Fibroblast of skin of back (primary cell): Measurements from ENCODE around the gene TAS2R16. TPM values are rescaled to one million over a fixed set of nuclear protein-coding genes. Genes with fewer than 3 reads are reported as not detected.
A peak's percentile ranks its signal among the peaks of the same experiment; 100 is the strongest.

Source experiments
- DNase-seq: peaks from one replicate; pipeline ENCODE4 v3.0.0-alpha.2; 2013
- polyA plus RNA-seq, 2 experiments: library from polyadenylated mRNA; unstranded; fragments of 120-200 nt; gene quantifications; one replicate each; pipeline ENCODE4 v1.2.1, GENCODE V29; 2013; ENCODE audit not compliant: insufficient read length in 2 of 2

The TAS2R16 gene
- not detected for polyA plus RNA-seq (2013, experiment 1 of 2; ENCODE audit: insufficient read length)
- polyA plus RNA-seq (2013, experiment 2 of 2; ENCODE audit: insufficient read length), result not detected

GRCh38 chr7:122995600-122995999, at the start of gene TAS2R16:
Gene TAS2R16 (minus strand): TSS chr7:122995700. CDS start chr7:122995634, 66 bp downstream.
- DNase-seq, result no peak

DNA sequence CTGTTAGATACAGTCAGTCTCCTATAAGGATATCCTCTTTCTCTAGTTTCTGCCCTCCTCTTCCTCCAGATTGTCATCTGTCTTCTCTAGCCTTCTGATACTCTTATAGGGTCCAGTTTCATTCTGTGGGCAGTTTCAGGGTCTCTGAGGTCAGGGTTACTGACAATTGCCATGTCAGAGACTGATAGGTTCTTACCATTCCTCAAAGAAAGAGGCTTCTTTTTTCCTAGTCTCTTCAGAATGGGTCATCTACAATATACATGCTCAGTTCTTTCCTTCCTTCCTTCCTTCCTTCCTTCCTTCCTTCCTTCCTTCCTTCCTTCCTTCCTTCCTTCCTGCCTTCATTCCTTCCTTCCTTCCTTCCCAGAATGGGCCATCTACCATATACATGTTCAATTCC, 48.1 kb upstream of the TAS2R16 start:
- no peak for DNase-seq

GRCh38 chr7:123041101-123041500, 45.6 kb upstream of the TAS2R16 start:
- peak; percentile 8 for DNase-seq

DNA sequence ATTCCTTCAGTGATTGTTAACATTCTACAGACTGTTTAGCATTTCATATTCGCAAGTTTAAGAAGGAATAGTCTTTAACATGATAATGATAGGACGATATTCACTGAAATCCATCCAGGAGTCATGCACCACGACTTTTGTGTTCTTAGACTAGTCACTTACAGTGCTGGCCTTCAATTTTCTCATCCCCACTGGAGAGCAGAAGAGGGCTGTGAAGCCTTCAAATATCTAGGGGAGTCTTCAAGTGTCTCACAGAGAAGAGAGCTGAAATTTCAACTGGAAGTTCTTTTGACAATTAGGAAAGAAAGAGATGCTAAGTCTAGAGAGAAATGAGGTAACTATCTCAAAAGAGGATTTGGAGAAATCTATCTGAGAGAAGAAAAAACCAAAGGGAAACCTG, 43.8 kb upstream of the TAS2R16 start:
- no peak for DNase-seq

- DNase-seq, result no peak
Measured at GRCh38 chr7:123034106-123034505, 38.6 kb upstream of the TAS2R16 start.

DNA sequence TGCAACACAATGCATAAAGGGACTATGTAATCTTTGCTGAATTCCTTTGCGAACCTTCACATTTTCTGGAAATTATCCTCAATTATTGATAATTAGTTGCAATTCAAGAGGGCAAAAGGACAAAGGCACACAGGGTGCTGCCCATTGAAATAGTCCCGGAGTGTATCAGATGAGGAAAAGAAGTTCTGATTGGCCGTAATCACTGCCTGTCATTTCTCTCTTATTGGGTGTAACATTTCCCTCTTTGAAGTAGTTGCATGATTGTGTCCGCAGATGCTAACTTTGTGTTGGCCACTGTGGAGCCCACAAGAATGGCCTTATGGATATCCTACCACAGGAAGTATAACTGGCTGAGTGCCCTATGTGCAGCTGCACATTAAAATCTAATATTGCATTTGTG, 35.1 kb upstream of the TAS2R16 start:
- no peak for DNase-seq

GRCh38 chr7:123028339-123028738, 32.8 kb upstream of the TAS2R16 start:
- DNase-seq, result no peak

DNA sequence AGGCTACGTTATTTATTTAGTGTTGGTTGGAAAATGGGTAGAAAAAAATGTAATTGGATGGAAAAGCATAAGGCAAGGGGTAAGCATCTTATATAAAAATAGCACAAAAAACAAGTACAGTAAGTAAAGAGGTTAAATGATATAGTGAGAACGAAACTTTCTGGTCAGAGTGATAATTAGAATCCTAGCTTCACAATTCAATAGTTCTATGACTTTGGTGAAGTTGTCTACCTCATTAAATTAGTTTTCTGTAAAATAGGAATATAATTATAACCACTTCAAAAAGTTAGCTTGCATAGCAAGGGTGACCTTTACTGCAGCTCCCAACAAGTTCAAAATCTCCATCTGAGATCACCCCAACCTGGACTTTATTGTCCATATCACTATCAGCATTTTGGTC, 30.8 kb upstream of the TAS2R16 start:
- no peak for DNase-seq

GRCh38 chr7:123024989-123025758, 29.7 kb upstream of the TAS2R16 start:
- DNase-seq, result peak; percentile 38

DNA sequence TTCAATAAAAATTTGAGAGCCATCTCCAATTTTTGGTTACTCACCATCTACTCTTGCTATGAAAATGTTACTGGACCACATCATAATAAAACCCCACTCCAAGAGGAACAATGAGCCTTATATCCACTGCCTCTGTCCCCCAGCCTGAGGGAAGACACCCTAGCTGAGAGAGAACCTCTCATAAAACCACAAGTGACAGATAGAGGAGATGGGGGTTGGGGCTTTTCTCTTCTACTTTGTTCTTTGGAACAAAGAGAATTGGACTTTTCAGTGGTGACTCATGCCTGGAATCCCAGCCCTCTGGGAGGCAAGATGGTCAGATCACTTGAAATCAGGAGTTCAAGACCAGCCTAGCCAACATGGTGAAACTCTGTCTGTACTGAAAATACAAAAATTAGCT, 27.6 kb upstream of the TAS2R16 start:
- DNase-seq, result no peak

GRCh38 chr7:123022576-123022975, 27.1 kb upstream of the TAS2R16 start:
- DNase-seq, result no peak

- DNase-seq, result no peak
Measured at GRCh38 chr7:123012435-123012834, 16.9 kb upstream of the TAS2R16 start.

DNA sequence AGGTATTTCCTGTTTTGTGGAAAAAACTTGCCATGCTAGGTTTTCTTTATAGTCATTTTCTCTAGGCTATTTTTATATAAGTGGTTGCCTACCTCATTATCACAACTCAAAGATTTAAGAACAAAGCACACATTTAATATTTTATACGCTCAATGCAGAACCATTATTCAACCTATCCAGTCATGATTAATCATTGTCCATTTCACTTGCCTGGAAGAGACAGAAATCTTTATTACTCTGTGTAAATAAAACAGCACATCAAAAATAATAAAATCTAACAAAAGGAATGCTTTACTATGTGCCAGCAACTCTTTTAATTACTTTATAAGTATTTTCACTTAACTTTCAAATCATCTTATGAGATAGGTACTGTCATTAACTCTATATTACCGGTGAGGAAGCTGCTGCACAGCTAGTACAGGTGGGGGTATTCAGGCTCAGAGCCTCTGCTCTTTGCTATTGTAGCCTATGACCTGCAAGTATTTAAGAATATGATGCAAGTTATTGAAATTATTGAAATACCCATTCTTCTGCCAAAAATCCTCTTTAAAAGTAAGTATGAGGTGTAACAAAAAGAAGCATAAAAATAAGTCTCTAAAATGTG, 16.4 kb upstream of the TAS2R16 start:
- no peak for DNase-seq

- peak; percentile 27 for DNase-seq
Measured at GRCh38 chr7:123004931-123005330, 9.4 kb upstream of the TAS2R16 start.

GRCh38 chr7:123003539-123004126, 8.1 kb upstream of the TAS2R16 start:
- DNase-seq, result no peak

DNA sequence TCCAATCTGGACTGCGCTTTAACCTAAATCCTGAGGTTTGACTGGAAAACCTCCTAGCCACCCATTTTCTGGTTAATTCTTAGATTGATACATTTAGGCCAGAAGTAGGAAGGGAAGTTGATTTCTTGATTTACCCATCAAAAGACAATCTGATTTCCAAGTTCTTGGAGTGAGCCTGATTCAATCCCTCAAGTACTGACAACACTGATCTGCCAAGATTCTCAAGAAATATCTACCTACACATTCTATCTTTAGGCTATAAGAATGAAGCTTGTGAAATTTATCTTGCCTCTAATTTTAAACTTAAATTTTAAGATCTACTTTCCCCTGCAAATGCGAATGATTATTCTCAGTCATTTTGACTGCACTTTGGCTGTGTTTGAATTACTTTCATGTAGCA, 5.9 kb downstream of the TAS2R16 start:
- DNase-seq, result no peak

GRCh38 chr7:122989041-122989440, 6.5 kb downstream of the TAS2R16 start:
- DNase-seq, result no peak

GRCh38 chr7:122988333-122988732, 7.2 kb downstream of the TAS2R16 start:
- no peak for DNase-seq

GRCh38 chr7:122987463-122987862, 8.0 kb downstream of the TAS2R16 start:
- no peak for DNase-seq

GRCh38 chr7:122984021-122984420, 11.5 kb downstream of the TAS2R16 start:
- DNase-seq, result no peak

GRCh38 chr7:122983261-122983660, 12.2 kb downstream of the TAS2R16 start:
- DNase-seq, result no peak

DNA sequence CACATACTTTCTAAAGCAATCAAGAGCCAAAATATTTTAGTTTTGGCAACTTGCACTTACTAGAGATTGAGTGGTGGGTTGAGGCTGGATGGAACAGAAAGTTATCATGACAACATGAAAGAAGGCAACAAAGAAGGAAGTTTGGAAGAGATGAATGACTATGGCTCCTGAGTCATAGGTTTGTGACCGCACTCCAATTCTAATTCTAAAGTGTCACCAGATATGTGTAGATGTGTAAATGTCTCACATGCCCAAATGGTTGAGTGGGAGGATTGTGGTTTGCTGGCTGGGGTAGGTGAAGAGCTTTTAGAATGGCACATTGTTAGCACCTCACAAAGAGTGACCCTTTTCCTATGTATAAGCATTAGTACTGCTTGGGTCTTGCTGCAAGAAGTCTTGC, 20.2 kb downstream of the TAS2R16 start:
- DNase-seq, result no peak

GRCh38 chr7:122974229-122974628, 21.3 kb downstream of the TAS2R16 start:
- DNase-seq, result no peak

DNA sequence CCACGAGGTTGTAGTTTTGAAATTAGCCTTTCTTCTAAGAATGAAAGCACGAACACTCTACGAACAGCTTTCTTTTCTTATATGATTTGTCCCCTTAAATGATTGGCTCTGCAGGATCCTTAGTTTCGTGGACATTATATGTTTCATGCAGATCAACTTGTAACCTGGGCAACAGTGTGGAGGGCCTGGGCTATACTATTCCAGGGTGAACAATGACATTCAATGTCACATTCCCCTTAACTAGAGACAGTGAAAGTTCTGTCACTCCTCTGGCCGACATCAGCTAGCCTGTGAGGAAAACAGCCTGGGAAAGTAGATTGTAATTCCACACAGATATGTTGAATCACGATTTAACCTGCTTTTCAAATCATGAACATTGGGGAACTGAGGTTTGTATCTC, 23.4 kb downstream of the TAS2R16 start:
- no peak for DNase-seq
